ENCODE data around the gene ZSCAN30.

The ZSCAN30 gene

DNA sequence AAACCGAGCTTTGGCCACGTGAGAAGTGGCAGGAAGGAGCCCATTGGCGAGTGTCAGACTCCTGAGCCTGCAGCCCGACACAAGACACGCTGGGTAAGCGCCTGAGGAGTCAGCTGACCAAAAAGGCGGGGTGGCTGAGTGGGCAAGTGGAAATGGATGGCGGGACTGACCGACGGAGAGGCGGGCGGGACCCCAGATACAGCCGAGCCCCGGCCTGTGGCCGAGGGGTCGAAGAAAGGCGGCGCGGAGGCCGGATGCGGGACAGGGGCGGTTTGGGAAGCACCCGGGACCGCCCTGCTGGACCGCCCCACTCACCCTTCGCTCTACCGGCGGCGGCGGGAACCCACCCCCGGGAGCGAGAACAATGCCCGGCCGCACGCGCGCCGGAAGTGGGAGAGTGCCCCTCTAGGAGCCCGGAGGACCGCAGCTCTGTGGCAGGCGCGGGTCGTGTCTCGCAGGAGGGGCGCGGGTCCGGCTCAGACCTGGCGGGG lies 22.8 kb downstream of the ZSCAN30 start:
- TF ChIP-seq POLR2A (IDR thresholded peaks at IDR 0.05; ENCODE audit: low read length) (peak; percentile 48), GATA1 (IDR thresholded peaks at IDR 0.05; ENCODE audit: low read depth, low read length) (no peak)
- DNase-seq: peak; percentile 79 to 84

GRCh38 chr18:35264409-35264808 lies 25.6 kb downstream of the ZSCAN30 start:
- TF ChIP-seq GATA1 (IDR thresholded peaks at IDR 0.05; ENCODE audit: low read depth, low read length): no peak
- no peak for TF ChIP-seq POLR2A (IDR thresholded peaks at IDR 0.05; ENCODE audit: low read length)
- DNase-seq: no peak

- DNase-seq: no peak
- TF ChIP-seq GATA1 (IDR thresholded peaks at IDR 0.05; ENCODE audit: low read depth, low read length) (no peak), POLR2A (IDR thresholded peaks at IDR 0.05; ENCODE audit: low read length) (no peak)
Observed at GRCh38 chr18:35256947-35257346, 33.1 kb downstream of the ZSCAN30 start.

GRCh38 chr18:35253655-35254287 lies 36.3 kb downstream of the ZSCAN30 start:
- no peak for DNase-seq
- TF ChIP-seq GATA1 (IDR thresholded peaks at IDR 0.05; ENCODE audit: low read depth, low read length) (no peak), POLR2A (IDR thresholded peaks at IDR 0.05; ENCODE audit: low read length) (no peak)

DNA sequence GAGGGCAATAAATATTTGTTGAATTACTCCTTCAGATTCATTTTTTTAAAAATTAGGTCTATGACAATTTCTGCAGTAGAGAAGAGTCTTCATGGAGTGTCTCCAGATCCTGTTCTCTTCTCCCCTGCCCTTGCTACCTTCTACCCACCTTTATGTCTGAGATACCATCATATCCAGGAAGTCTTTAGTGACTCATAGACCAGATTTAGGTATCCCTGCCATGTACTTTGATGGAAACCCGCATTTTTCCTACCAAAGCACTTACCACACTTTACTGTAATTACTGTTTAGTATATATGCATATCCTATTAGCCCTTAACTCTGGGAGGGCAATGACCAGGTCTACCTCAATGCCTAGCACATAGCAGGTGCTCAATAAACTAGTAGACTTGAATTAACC lies 37.6 kb downstream of the ZSCAN30 start:
- no peak for DNase-seq
- TF ChIP-seq POLR2A (IDR thresholded peaks at IDR 0.05; ENCODE audit: low read length) (no peak), GATA1 (IDR thresholded peaks at IDR 0.05; ENCODE audit: low read depth, low read length) (no peak)

GRCh38 chr18:35248429-35248828 lies 41.6 kb downstream of the ZSCAN30 start:
- TF ChIP-seq GATA1 (IDR thresholded peaks at IDR 0.05; ENCODE audit: low read depth, low read length) (no peak), POLR2A (IDR thresholded peaks at IDR 0.05; ENCODE audit: low read length) (no peak)
- DNase-seq: no peak

DNA sequence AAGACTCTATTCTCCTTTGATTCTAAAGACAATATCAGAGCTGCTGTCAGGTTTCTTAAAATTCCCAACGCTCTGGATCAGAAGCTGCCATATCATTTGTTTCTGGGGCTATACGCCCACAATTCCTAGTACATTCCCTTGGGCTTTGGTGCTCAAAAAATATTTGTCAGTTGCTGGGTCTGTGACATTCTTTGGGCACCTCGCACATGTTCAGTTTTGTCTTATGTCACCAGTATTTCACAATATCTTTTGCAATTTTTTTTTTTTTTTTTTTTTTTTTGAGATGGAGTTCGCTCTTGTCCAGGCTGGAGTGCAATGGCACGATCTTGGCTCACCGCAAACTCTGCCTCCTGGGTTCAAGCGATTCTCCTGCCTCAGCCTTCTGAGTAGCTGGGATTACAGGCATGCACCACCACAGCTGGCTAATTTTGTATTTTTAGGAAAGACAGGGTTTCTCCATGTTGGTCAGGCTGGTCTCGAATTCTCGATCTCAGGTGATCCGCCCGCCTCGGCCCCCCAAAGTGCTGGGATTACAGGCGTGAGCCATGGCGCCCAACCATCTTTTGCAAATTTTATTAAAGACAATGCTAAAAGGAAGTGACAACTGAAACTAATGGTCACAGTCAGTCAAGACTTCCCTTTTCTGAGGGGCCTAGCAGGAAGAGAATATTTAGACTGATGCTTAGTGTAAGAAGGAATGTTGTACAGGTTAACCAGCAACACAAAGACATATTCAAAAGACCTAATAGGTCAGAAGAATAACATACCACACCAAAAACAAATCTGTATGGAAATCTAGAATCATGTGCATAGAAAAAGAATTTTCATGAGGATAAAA lies 42.4 kb downstream of the ZSCAN30 start:
- TF ChIP-seq POLR2A (IDR thresholded peaks at IDR 0.05; ENCODE audit: low read length): no peak
- no peak for TF ChIP-seq GATA1 (IDR thresholded peaks at IDR 0.05; ENCODE audit: low read depth, low read length)
- DNase-seq: no peak

DNA sequence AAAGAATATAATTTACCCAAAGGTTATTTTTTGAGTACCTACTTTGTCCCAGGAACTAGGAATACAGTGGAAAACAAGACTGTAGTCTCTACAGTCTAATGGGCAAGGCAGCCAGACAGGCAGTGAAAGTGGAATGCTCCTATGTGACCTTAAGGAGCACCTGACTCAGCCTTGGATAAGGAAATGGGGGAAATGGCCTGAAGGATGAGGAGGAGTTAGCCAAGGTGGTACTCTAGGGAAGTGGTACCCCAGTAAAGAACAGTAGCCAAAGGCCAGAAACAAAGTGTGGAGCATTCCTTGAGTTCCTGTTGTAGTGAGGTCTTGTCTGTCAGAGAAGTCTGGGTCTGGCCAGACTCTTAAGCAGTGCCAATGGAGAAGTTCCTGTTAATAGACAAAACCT lies 43.2 kb downstream of the ZSCAN30 start:
- TF ChIP-seq GATA1 (IDR thresholded peaks at IDR 0.05; ENCODE audit: low read depth, low read length) (no peak), POLR2A (IDR thresholded peaks at IDR 0.05; ENCODE audit: low read length) (no peak)
- no peak for DNase-seq

GRCh38 chr18:35245719-35246317 lies 44.2 kb downstream of the ZSCAN30 start:
- no peak for DNase-seq

GRCh38 chr18:35244671-35245070 lies 45.4 kb downstream of the ZSCAN30 start:
- no peak for DNase-seq
- TF ChIP-seq GATA1 (IDR thresholded peaks at IDR 0.05; ENCODE audit: low read depth, low read length): no peak
- no peak for TF ChIP-seq POLR2A (IDR thresholded peaks at IDR 0.05; ENCODE audit: low read length)

More at GRCh38 chr18:35245719-35246317, 44.2 kb downstream of the ZSCAN30 start:
- TF ChIP-seq POLR2A (IDR thresholded peaks at IDR 0.05; ENCODE audit: low read length) (no peak), GATA1 (IDR thresholded peaks at IDR 0.05; ENCODE audit: low read depth, low read length) (no peak)

DNA sequence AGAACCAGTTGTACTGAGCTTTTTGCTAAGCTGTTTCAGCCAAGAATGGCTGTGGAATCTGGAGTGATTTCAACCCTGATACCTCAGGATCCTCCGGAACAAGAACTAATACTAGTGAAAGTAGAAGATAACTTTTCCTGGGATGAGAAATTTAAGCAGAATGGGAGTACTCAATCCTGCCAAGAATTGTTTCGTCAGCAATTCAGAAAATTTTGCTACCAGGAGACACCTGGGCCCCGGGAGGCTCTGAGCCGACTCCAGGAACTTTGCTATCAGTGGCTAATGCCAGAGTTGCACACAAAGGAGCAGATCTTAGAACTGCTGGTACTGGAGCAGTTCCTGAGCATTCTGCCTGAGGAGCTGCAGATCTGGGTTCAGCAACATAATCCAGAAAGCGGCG lies 47.6 kb downstream of the ZSCAN30 start:
- no peak for DNase-seq
- TF ChIP-seq GATA1 (IDR thresholded peaks at IDR 0.05; ENCODE audit: low read depth, low read length) (no peak), POLR2A (IDR thresholded peaks at IDR 0.05; ENCODE audit: low read length) (no peak)

GRCh38 chr18:35241448-35241804 lies 48.6 kb downstream of the ZSCAN30 start:
- TF ChIP-seq GATA1 (IDR thresholded peaks at IDR 0.05; ENCODE audit: low read depth, low read length): no peak
- no peak for TF ChIP-seq POLR2A (IDR thresholded peaks at IDR 0.05; ENCODE audit: low read length)
- peak in 1 of 2 experiments; percentile 70 for DNase-seq

DNA sequence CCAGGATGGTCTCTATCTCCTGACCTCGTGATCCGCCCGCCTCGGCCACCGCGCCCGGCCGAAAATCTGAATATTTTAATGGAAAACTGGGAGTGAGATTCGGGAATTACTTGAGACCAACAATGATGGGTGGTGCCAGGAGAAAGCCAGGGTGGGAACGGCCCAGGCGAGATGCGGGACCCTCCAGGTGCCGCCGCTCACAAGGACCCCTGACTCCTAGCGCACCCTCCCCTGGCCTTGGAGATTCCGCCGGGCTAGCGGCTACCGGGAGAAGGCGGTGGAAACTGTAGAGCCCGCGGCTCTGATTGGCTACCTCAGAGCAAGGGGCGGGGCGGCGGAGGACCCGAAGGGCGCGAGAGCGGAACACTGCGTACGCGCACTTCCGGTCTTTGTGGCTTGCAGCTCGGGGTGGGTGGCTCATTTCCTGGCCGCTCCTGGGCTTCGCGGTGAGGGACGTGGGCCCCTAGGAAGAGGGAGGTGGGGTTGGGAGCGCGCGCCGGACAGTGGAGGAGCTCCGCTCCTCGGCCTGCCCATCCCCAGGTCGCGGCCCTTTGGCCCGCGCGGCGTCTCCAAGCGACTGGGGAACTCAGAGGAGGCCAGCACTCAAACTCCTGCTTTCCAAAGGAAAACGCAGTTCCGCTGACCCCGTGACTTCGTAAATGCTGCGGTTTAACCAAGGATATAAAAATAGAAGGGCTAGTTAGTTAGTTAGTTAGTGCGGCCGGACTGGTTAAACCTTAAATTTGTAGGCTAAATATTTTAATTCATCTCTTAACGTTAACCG lies 49.2 kb downstream of the ZSCAN30 start, which contains the start of gene ZNF397:
Gene ZNF397 (plus strand): TSS at position 371 of the 784 bp plus-strand sequence. CDS start 1,437 bp downstream, outside the sequence.
- TF ChIP-seq POLR2A (IDR thresholded peaks at IDR 0.05; ENCODE audit: low read length) (peak; percentile 95), GATA1 (IDR thresholded peaks at IDR 0.05; ENCODE audit: low read depth, low read length) (no peak)
- DNase-seq: peak; percentile 98

Data from erythroblast (primary cell).